NCI-H2171 treated with DMSO at 0.1 percent for 48 hours (cell line): ENCODE data around the gene PRDX1.
"Not testable (repeated sequence)": the region's sequence is repeated elsewhere in the genome, so short reads cannot be mapped to it uniquely, and the experiment has no call there.

Experiments
- DNase-seq: peaks from one replicate; lab custom pipeline; 2025; lab: John Stamatoyannopoulos, UW

The PRDX1 gene

DNA sequence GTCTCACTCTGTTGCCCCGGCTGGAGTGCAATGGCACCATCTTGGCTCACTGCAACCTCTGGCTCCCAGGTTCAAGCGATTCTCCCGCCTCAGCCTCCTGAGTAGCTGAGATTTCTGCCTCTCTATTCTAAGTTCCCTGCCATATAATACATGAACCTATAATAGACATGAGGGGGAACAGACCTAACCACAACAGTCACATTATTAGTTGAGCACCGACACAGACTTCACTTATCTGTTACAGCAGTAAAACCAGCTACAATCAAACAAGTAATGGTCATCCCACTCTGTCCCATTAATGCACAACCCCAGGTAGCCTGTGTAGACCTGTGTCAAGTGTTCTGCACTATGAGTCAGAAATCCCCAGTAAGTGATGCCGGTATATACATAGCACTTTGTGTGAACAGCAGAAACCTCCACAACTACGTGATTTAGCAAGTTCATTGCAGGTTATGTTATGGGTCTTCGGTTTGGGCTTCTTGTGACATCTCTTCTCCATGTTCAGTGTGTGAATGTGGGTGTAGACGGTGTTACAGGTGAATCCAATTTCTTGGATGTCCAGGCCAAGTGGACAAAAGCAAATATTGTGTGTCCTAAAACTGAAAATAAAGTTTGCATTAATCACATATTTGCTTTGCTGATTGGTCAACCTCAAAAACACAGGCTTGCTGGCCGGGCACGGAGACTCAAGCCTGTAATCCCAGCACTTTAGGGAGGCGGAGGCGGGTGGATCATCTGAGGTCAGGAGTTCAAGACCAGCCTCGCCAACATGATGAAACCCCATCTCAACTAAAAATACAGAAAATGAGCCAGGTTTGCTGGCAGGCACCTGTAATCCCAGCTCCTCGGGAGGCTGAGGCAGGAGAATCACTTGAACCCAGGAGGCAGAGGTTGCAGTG is 18.0 kb downstream of the PRDX1 start:
- no peak for DNase-seq

DNA sequence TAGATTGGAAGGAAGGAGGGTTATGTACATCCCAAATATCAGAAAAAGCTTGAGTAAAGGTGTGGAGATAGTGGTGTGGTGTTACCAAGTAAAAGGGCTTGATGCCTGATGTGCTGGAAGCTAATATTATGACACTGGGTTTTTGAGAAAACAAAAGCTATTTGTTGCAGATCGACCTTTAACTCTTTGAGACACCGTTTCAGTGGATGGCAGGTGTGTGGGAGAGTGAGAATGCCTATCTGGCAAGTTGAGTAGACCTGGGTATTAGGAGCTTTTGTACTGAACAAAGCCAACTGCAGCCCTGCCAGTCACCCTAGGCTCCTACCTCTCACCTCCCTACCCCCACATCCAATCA is 20.2 kb downstream of the PRDX1 start:
- DNase-seq = no peak

DNA sequence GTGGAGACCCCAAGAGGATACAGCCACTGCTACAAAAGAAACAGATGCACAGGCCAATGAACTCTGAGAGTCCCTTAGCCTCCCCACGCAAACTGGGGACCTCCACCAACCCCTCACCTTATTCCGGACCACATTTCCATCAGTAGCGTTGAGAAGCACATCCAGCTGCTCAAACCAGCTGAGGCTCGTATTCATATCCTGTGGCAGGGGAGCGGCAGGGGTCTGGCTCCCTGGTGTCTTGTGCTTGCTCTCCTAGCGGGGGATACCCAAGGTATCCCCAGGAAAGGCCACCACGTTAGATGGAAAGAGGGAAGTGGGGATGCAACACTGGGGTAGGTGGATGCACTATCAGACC is 22.3 kb downstream of the PRDX1 start:
- peak; percentile 49 for DNase-seq

DNA sequence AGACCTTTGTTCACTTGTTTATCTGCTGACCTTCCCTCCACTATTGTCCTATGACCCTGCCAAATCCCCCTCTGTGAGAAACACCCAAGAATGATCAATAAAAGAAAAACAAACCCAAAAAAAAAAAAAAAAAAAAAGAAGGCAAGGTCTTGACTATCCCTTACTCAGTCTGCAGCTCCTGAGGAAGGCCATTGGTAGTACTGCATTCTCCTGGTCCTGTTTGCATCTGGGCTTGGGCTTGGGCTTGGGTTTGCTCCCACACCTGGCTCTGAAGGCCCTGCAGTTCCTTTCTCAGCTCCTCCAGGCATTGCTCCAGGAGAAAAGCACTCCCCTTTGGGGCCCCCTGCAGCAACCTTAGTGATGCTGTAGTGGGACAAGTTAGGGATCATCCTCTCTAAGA is 23.4 kb downstream of the PRDX1 start:
- no peak for DNase-seq

DNA sequence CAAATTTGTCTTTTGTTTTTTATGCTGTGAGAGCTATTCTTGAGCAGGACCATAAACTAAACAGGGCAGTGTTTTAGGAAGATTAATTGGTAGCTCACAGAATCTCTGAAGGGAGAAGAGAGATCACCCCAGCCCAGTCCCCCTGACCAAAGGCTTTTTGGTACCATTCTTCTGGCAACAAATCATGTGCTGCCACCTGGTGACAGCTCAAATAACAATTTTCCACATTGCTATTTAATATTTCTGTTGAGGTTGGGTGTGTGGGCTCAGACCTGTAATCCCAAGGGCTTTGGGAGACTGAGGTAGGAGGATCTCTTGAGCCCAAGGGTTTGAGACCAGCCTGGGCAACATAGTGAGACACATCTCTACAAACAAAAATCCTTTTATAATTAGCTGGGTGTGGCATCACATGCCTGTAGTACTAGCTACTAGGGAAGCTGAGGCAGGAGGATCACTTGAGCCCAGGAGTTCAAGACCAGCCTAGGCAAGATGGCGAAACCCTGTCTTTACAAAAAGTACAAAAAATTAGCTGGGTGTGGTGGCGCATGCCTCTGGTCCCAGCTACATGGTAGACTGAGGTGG is 28.5 kb downstream of the PRDX1 start:
- DNase-seq = peak; percentile 62

DNA sequence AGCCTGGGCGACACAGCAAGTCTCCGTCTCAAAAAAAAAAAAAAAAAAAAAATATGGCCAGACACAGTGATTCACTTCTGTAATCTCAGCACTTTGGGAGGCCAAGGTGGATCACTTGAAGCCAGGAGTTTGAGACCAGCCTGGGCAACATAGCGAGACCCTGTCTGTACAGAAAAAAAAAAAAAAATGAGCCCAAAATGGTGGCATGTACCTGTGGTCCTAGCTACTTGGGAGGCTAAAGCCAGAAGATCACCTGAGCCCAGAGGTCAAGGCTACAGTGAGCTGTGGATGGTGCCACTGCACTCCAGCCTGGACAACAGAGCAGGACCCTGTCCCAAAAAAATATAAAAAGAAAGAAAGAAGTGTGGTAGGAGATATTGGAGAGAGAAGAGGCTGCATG is 29.0 kb downstream of the PRDX1 start:
- no peak for DNase-seq

DNA sequence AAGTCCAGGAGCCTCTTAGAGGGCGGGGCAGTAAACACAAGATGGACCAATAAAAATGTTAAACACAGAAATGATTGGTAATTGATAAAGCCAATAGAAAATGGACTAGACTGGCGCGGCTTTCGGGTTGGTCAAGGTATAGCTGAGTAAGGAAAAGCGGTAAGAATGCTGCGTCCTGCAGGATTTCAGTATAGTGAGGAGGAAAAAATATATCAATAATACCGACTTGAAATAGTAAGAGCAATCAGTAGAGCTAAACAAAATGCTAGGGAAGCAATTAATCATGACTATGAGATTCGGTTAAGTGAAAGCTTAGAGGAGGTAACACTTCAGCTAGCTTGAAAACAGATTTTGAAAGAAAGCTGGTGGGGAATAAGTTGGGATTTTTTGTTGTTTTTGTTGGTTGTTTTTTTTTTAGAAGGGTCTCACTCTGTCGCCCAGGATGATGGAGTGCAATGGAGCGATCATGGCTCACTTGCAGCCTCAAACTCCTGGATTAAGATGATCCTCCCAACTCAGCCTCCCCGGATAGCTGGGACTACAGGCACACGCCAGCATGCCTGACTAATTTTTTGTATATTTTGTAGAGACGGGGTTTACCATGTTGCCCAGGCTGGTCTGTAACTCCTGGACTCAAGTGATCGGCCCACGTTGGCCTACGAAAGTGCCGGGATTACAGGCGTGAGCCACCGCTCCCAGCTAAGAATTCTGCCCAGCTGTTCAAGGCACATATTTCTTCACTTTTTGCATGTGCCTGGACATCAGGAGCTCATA is 30.0 kb downstream of the PRDX1 start:
- DNase-seq = no peak

DNA sequence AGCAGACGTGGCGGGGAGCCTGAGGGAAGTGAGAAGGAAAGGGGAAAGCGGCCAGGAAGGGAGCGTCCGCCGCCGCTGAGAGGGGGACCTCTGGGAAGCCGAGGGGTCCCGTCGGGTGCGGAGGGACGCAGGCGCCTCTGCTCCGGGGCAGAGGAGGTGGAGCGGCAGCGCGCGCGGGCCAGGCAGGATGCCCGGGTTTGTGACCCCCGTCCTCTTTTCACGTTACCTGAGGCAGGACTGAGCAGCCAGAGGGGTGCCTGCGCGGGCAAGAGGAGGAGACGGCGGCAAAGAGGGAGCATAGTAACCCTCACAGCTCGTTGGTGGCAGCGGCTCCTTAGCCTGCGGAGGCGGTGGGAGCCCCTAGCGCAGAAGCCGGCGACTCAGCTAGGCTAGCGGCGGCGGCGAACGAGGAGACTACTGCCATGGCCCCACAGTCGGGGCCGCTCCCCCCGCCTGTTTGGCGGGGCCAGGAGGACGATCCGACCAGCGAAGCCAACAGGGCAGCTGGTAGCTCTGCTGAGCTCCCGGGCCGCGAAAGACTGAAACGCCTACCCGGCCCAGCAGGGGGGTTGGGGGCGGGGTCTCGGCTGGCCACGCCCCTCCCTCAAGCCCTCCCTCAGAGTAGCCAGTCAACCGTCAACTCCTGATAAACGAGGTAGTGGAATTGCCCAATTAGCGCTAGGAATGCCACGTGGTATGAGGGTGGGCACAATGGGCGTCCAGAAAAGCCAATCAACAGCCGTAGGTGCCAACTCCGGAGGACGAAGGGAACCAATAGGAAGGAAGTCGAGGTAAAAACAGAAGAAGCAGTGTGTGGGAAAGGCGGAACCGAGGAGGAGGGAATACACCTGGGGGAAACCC is 30.8 kb downstream of the PRDX1 start, which contains the start of gene TESK2:
TESK2 (minus strand) TSS at position 538 of the 861 bp plus-strand sequence. CDS start 33,378 bp downstream, outside the sequence.
- DNase-seq = peak; percentile 100

DNA sequence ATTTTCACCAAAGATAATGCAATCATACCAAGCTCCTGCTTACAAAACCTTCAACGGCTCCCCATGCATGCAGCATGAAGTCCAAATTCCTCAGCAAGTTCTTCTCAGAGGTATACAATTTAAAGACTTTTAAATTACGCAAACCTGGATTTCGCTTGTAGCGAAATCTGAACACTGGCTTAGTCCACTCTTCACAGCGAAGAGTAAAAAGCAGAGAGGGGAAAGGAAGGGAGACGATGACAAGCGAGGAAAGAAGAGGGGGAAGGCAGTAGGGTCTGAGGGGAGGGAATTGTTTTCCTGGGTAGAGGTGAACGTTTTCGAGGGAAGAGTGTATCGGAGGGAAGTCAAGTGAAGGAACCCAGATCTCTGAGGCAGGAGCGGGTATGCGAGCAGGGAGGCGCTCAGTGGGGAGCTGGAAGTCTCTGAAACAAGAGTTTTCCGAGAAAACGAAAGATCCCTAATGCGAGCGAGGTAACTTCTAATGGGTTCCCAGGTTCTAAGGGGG is 31.5 kb downstream of the PRDX1 start:
- DNase-seq = no peak

DNA sequence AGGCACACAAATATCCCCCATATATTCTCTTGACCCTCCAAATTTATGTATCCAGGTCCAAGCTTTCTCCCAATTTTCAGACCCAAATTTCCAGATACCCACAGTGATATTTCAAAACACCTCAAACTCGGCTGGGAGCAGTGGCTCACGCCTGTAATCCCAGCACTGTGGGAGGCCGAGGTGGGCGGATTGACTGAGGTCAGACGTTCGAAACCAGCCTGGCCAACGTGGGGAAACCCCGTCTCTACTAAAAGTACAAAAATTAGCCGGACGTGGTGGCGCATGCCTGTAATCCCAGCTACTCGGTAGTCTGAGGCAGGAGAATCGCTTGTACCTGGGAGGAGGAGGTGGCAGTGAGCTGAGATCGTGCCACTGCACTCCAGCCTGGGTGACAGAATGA is 32.3 kb downstream of the PRDX1 start:
- not testable (repeated sequence) for DNase-seq

DNA sequence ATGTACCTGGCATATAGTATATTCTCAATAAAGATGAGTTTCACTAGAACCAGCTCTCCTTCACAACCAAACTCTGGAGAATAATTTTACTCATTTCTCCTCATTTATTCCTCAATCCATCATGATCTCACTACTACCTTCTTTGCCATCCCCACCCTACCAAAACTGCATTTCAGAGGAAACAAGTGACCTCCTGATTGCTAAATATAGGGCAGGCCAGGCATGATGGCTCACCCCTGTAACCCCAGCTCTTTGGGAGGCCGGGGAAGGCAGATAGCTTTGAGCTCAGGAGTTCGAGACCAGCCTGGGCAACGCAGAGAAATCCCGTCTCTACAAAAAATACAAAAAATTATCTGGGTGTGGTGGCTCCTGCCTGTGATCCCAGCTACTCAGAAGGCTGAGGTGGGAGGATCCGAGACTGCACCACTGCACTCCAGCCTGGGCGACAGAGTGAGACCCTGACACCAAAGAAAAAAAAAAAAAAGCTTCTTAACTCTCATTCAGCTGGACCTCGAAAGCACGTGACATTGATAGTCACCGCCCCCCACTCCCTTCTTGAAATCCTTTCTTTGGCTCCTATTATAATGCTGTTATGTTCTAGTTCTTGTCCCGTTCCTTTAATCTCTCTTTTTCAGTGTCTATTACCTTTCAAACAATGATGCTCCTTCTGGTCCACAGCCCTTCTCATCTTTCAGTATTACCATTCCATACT is 32.9 kb downstream of the PRDX1 start:
- DNase-seq = peak; percentile 24

DNA sequence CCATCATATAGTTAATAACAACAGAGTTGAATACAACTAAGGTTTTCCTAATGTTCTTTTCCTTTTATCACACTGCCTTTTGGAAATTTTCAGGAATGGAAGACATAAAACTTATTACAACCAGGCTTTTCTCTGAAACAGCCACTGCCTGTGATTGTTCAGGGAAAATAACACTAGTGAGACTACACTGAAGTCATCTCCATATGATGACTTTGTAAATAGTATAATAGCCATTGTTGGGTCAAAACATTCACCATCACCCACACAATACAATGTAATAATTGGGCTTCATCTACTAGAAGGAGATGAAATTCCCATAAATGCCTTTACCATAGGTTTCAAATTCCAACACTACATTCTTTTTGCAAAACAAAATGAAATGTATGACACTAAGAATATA is 35.7 kb downstream of the PRDX1 start:
- no peak for DNase-seq

DNA sequence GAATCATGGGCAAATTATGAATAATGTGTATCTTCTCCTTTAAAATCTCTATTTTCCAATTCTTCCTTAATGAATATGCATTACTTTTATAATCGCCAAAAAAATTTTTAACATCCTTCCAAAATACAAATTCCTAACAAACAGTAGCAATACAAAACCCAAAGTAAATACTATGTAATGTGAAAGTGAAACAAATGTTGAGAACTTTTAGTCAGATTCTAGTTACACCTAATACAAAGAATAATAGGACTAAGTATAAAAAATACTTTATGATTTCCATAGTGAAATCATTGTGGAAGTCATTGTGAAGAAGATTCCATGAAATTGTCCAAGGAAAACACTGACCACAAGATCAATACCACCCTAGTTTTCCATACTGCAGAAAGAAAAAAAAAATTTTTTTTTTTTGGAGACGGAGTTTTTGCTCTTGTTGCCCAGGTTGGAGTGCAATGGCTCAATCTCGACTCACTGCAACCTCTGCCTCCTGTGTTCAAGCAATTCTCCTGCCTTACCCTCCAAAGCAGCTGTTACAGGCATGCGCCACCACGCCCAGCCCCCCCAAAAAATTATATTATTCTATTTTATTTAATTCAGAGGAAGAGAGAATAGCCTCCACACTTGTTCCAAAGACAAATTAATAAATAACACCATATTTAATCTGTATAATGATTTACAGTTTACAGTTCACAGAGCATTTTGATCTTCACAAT is 42.5 kb downstream of the PRDX1 start:
- DNase-seq = no peak

DNA sequence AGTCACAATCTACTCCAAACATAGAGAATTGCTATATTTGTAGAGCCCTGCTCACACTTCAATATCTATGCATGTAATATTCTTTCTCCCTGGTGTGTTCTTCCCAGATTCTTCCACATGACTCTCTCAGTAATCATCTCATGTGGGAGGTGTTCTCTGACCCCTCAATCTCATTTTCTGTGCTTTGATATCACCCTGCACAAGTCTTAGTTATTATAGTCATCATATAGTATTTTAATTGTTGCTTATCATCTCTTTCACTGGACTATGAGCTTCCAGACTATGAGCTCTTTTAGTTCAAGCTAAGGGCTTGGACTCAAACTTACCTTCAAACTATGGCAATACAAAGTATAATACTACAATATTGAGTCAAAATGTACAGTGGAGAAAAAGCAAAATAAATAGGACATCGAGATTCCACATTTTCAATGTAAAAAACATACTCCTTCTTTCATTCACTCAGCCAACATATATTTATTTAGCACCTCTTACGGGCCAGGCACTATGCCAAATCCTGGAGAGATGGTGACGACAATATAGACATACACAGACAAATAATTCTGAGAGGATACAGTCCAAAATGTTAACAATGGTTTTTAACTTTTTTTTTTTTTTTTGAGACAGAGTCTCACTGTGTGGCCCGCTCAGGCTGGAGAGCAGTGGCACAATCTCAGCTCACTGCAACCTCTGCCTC is 43.4 kb downstream of the PRDX1 start:
- DNase-seq = no peak

DNA sequence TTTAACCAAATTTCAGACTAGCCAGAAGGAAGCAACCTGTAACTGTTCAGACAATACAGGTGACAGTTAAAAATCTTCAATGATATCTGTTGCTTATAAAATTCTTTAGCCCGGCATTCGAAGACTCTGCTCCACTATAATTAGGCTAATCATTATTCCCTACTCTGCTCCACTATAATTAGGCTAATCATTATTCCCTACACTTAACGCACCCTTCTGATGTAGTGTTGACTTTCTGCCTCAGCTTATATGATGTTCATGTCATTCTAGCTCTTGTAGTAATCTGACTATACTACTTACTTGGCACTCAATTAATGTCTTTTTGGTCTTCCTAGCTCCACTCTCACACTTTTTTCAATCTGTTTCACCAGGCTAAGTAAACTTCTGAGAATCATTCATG is 44.0 kb downstream of the PRDX1 start:
- no peak for DNase-seq

DNA sequence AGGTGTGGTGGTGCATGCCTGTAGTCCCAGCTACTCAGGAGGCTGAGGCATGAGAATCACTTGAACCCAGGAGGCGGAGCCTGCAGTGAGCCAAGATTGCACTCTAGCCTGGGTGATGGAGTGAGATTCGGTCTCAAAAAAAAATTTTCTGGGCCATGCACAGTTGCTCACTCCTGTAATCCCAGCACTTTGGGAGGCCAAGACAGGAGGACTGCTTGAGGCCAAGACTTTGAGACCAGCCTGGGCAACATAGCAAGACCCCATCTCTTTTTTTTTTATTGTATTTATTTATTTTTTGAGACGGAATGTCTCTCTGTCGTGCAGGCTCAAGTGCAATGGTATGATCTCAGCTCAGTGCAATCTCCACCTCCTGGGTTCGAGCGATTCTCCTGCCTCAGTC is 47.5 kb downstream of the PRDX1 start:
- not testable (repeated sequence) for DNase-seq

DNA sequence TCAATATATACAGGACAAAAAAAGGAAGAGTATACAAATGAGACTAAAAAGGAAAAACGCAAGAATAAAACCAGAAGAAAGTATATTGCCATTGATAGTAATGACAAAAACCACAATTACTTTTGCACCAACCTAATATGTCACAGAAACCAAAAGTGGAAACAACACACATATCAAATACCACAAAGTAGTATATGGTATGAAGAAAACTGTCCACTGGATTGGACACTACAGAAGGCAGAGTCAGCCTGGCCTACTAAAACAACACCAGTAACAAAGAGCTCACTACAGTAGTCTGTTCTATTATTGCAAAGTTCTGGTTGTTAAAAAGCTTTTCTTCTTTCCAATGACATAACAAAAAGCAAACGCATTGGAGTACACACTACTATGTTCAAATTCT is 48.4 kb downstream of the PRDX1 start:
- DNase-seq = no peak

DNA sequence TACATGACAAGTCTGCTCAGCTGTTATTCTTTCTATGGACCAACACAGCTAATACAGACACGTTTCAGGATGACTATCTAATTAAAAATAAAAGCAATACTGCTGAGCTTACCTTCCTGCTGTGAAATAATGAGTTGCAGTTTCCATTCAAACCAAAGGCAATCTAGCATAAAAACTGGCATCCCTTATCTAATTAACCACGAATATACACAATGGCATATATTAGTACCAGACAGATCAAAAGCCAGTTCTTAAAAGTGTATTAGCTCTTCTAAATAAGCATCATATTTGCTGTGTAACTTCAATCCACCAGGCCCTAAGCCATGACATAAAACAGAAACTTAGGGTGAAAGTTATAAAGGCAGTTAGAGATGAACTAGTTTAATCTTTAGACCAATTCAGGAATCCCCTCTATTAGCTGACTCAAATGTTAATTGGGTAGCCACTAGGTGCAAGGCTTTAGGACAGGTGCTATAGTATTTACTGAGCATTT is 51.3 kb downstream of the PRDX1 start:
- DNase-seq = no peak

DNA sequence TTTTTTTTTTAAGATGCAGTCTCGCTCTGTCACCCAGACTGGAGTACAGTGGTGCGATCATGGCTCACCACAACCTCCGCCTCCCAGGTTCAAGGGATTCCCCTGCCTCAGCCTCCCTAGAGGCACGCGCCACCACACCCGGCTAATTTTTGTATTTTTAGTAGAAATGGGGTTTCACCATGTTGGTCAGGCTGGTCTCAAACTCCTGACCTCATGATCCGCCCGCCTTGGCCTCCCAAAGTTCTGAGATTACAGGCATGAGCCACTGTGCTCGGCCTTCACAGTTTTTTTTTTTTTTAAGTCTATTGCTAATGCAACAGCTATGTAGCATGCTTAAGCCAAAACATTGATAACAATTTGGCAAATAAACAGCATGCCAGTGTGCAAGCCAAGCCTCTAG is 54.3 kb downstream of the PRDX1 start:
- DNase-seq = not testable (repeated sequence)

DNA sequence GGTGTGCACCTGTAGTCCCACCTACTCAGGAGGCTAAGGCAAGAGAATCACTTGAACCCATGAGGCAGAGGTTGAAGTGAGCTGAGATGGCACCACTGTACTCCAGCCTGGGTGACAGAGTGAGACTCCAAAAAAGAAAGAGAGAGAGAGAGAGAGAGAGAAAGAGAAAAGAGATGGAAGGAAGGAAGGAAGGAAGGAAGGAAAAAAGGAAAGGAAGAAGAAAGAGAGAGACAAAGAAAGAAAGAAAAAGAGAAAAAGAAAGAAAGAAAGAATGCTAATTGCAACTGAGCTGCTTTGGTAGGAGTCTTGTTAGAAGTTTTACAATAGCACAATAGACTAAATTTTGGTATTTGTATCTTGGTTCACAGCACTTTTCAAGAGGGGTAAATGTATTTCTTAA is 56.4 kb downstream of the PRDX1 start:
- DNase-seq = no peak
